Duodenal mucosa (tissue), 2 donors: Measurements from ENCODE around the gene RGS3.

Source experiments
- H3K27ac ChIP-seq: one replicate; pipeline ENCODE4 v1.7.0; 2013; ENCODE audit warnings: low read depth, low read length
- H3K27me3 ChIP-seq, 2 donors: one replicate each; pipeline ENCODE4 v1.7.0; 2013; ENCODE audit warnings: low read length in 2 of 2, control low read depth in 1 of 2; ENCODE audit not compliant: insufficient read depth in 2 of 2, control insufficient read depth in 1 of 2
- H3K36me3 ChIP-seq, 2 donors: one replicate each; pipeline ENCODE4 v1.7.0; 2013; ENCODE audit warnings: low read length in 2 of 2, control low read depth in 1 of 2; ENCODE audit not compliant: insufficient read depth in 2 of 2, control insufficient read depth in 1 of 2
- H3K4me1 ChIP-seq, 2 donors: one replicate each; pipeline ENCODE4 v1.7.0; 2013; ENCODE audit warnings: low read length in 2 of 2, control low read depth in 1 of 2; ENCODE audit not compliant: insufficient read depth in 2 of 2, control insufficient read depth in 1 of 2
- H3K4me3 ChIP-seq, 2 donors: one replicate each; pipeline ENCODE4 v1.7.0; 2013; ENCODE audit warnings: low read length in 2 of 2, low read depth in 1 of 2
- H3K9ac ChIP-seq, 2 donors: one replicate each; pipeline ENCODE4 v1.7.0; 2013; ENCODE audit warnings: low read length in 2 of 2, low read depth in 1 of 2
- H3K9me3 ChIP-seq, 2 donors: one replicate each; pipeline ENCODE4 v1.7.0; 2013; ENCODE audit warnings: low read length in 2 of 2, control low read depth in 1 of 2; ENCODE audit not compliant: control insufficient read depth in 1 of 2

RGS3 gene

DNA sequence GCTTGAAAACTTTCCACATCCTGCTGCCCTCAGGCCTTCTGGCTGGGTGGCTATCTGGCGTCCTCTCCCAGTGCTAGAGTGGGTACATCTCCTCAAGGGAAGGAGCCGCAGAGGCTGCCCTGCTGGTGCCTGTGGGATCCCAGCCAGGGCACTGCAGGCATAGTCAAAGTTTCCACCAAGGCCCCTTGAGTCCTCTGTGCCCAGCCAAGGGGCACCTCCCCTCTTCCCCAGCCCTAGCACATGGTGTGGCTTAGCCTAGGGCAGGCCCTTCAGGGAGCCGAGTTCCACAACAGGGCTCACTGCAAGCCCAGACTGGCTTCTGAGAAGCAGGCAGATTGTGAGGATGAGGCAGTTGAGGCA, 103.2 kb downstream of the RGS3 start:
- no peak overlapping the region for H3K27ac ChIP-seq
- no peak overlapping the region for H3K9ac ChIP-seq
- H3K36me3 ChIP-seq = peaks cover 0 to 7% of the 10 kb centered on the region in 2 donors
- peaks cover 53 to 73% of the 10 kb centered on the region in 2 donors for H3K4me1 ChIP-seq
- no peaks in the 10 kb centered on the region for H3K9me3 ChIP-seq
- H3K27me3 ChIP-seq = no peaks in the 10 kb centered on the region
- H3K4me3 ChIP-seq = peak overlapping the region in 1 of 2 donors; percentile 63

DNA sequence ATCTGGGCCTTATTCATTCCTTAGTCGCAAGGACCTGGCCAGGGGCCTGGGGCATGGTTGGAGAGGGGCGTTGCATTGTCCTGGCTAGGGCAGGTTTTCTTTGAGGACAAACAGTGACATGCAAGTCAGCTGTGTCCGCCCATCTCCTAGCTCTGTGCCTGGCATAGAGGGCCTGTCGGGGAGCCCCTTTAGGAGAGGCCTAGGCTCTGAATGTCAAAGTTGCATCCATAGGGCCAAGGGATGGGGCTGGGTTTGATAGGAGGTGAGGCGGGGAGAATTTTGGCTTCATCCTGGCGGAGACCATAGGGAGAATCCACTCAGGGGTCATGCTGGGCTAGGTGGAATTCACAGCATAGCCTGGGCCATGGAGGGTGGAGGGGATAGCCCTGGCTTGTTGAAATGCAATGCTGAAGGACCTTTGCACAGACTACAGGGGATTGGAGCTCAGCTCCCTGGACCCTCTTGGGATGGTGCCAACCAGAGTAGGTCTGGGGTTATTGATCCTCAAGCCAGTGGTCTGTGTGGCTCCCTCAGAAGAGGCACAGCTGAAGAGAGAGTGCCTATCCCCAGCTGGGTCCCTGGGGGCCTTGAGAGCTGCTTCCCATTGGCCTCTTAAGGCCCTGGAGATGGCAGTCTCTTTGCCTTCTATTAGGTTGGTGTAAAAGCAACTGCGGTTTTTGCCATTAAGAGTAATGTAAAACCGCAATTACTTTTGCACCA, 104.0 kb downstream of the RGS3 start:
- Histone ChIP-seq H3K9me3 (no peaks in the 10 kb centered on the region), H3K36me3 (peaks cover 0 to 2% of the 10 kb centered on the region in 2 donors), H3K4me1 (peaks cover 53 to 73% of the 10 kb centered on the region in 2 donors), H3K27me3 (no peaks in the 10 kb centered on the region), H3K27ac (no peak overlapping the region), H3K9ac (no peak overlapping the region), H3K4me3 (no peak overlapping the region)

DNA sequence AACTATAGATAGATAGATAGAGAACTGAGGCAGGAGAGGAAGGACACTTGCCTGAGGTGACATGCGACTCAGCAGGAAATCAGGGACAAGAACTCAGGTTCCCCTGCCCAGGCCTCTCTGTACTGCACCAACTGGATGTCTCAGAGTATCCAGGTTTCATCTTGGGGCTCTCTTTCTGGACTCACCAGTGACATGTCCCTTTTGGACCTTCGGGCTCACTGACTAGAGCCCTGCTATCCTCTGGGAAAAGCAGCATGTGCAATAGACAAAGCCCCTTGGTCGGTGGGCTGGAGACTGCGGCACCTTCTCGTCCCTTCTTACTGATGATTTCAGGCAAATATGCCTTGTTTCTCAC, 104.5 kb downstream of the RGS3 start:
- Histone ChIP-seq H3K36me3 (peaks cover 0 to 2% of the 10 kb centered on the region in 2 donors), H3K4me1 (peaks cover 53 to 73% of the 10 kb centered on the region in 2 donors), H3K27me3 (no peaks in the 10 kb centered on the region), H3K27ac (no peak overlapping the region), H3K4me3 (no peak overlapping the region), H3K9me3 (no peaks in the 10 kb centered on the region), H3K9ac (no peak overlapping the region)

DNA sequence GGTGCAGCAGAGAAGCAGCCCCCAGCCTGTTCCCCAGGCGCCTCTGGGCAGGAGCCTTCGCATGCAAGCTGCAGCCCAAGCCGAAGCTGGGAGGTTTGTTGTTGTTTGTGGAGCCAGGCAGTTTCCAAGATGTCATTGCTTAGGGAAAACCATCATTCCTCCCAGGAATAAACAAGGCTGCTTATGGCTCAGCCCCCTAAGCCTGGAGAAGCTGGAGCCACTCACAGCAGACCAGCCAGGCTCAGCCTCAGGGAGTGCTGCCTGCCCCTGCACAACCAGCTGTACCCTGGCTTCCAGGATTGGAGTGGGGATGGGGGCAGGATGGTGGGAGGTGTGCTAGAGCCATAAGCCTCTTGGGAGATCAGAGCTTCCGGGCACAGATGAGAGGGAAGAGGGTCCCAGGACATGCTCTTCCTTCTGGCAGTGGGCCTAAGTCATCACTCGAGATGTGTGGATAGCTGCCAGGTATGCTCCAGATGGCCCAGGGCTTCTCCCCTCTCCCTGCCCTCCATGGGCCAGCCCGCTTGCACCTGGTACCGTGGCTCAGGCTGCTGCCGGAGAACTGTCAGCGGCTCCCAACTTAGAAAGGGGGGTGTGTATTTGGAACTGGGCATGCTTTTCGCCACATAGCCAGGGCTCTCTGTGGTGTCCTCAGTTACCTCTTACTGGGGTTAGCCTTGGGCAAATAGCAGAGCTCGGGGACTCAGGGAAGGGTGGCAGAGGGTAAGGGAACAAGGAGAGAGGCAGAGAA, 105.2 kb downstream of the RGS3 start:
- no peak overlapping the region for H3K9ac ChIP-seq
- H3K4me1 ChIP-seq = peaks cover 50 to 69% of the 10 kb centered on the region in 2 donors
- no peaks in the 10 kb centered on the region for H3K27me3 ChIP-seq
- H3K4me3 ChIP-seq = peak overlapping the region in 1 of 2 donors; percentile 25
- H3K9me3 ChIP-seq = no peaks in the 10 kb centered on the region
- peaks cover 0 to 2% of the 10 kb centered on the region in 2 donors for H3K36me3 ChIP-seq
- no peak overlapping the region for H3K27ac ChIP-seq

DNA sequence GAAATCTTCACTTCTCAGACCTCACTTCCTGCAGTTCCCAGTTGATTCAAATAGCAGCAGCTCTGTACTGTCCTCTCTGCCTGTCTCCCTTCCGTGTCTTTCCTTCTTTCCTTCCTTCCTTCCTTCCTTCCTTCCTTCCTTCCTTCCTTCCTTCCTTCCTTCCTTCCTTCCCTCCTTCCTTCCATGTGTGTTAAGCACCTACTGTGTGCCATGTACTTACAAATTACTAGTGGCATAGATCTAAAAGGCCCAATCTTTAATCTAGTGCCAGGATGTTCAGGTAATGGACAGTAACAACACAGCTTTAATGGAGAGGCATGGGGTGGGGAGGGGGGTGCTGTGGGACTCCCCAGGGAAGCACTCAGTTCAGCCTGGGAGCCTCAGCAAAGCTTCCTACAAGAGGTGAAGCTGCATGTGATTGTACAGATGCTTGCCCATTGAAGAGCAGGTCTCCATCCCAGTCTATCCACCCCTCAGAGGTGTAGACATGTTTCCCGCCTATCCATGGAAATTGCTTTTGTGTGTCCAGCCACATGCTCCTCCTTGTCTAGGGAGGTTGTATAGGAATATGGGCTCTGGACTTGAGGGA, 106.0 kb downstream of the RGS3 start:
- H3K4me3 ChIP-seq = no peak overlapping the region
- no peaks in the 10 kb centered on the region for H3K9me3 ChIP-seq
- peaks cover 0 to 5% of the 10 kb centered on the region in 2 donors for H3K36me3 ChIP-seq
- no peak overlapping the region for H3K27ac ChIP-seq
- H3K4me1 ChIP-seq = peaks cover 42 to 61% of the 10 kb centered on the region in 2 donors
- no peak overlapping the region for H3K9ac ChIP-seq
- no peaks in the 10 kb centered on the region for H3K27me3 ChIP-seq

GRCh38 chr9:113570106-113570505, 106.6 kb downstream of the RGS3 start:
- Histone ChIP-seq H3K27me3 (no peaks in the 10 kb centered on the region), H3K4me1 (peaks cover 37 to 56% of the 10 kb centered on the region in 2 donors), H3K27ac (no peak overlapping the region), H3K9me3 (no peaks in the 10 kb centered on the region), H3K9ac (no peak overlapping the region), H3K4me3 (no peak overlapping the region), H3K36me3 (peaks cover 0 to 6% of the 10 kb centered on the region in 2 donors)

DNA sequence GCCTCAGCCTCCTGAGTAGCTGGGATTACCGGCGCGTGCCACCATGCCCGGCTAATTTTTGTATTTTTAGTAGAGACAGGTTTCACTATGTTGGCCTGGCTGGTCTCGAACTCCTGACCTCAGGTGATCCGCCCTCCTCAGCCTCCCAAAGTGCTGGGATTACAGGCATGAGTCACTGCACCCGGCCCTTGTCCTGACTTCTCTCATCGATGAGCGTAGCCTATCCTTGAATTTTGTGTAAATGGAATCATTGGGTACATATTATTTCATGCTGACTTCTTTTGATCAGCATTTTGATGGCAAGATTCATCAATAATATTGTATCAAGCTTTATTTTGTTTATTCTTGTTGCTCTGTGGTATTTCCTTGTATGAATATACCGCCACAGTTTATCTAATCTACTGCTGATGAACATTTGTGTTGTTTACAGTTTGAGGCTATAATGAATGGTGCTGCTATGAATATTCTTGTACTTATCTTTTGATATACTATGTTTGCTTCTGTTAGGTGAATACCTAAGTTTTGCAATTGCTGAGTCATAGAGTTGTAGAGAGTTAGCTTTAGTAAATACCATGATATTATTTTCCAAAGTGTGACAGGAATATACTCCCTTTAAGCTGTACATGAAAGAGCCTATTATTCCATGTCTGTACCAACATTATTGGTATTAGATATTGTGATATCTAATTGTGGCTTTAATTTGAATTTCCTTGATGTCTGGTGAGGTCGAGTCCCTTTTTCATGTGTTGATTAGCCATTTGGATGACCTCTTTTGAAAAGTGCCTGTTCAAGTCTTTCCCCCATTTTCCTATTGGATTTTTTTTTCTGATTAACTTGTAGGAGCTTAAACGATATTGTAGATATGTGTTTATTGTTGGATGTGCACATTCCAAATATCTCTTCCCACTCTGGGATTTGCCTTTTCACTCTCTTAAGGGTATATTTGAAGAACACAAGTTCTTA, 107.5 kb downstream of the RGS3 start:
- peaks cover 28 to 47% of the 10 kb centered on the region in 2 donors for H3K4me1 ChIP-seq
- H3K4me3 ChIP-seq = no peak overlapping the region
- H3K9me3 ChIP-seq = no peaks in the 10 kb centered on the region
- no peak overlapping the region for H3K9ac ChIP-seq
- peaks cover 0 to 6% of the 10 kb centered on the region in 2 donors for H3K36me3 ChIP-seq
- no peak overlapping the region for H3K27ac ChIP-seq
- H3K27me3 ChIP-seq = no peaks in the 10 kb centered on the region

- Histone ChIP-seq H3K36me3 (peaks cover 0 to 6% of the 10 kb centered on the region in 2 donors), H3K9ac (no peak overlapping the region), H3K9me3 (no peaks in the 10 kb centered on the region), H3K27me3 (no peaks in the 10 kb centered on the region), H3K4me1 (peaks cover 23 to 37% of the 10 kb centered on the region in 2 donors), H3K4me3 (no peak overlapping the region), H3K27ac (no peak overlapping the region)
Measured at GRCh38 chr9:113572076-113572861, 108.7 kb downstream of the RGS3 start.
